AG08396 (cell line): ENCODE measurements around the gene RYR3.
A peak's percentile ranks its signal among the peaks of the same experiment; 100 is the strongest.

Experiments
- DNase-seq: peaks from one replicate; pipeline ENCODE4 v3.0.0; 2012; ENCODE audit warnings: low spot score, mixed read lengths

The RYR3 gene

DNA sequence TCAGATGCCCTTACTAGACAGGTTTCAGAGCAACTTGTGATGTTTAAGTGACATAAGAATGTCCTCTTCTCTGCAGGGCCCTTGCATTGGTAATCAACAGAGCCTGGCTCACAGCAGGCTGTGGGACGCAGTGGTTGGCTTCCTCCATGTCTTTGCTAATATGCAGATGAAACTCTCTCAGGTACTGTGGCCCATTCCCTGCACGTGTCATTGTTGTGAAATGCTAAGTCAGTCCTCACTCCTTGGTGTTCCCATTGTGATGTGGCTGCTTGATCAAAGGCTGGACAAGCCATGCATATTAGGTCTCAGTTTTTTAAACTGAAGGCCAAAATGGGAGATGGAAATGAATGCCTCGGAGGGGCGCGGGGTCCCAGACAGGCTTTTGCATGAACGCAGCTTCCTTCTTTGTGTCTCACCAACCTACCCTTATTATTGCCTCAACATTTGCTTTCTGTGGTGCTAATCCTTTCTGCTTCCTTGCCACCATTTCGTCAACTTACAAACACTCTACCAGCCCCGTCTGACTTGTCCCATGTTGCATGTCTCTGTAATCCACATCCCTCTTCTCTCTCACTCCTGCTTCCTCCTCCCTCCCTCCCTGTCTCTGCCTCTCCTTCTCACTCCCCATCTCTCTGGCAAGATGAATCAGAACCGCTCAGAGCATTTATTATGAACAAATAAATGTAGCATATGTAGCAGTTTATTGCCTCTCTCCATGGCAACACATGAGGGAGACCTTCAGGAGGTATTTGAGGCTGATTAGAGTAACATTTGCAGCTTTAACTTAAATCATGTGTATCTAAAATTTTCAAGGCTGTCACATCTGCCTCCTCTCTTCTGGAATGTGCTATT is 524.4 kb downstream of the RYR3 start:
- DNase-seq = no peak

DNA sequence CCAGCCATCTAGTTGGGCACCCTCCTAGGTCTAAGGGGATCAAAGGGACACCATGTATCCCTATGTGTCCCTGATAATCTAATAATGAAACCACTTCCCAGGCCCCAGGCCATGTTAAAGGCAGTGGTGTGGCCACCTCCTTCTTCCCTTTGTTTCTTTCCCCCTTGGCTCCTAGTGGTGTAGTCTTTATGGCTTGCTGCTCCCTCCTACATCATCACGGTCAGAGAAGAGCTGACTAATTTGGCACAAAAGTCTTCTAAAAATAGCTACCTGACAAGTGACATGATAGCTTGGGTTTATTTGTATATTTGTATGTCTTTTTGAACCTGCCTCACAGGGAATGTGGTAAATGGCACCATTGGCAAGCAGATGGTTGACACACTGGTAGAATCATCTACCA is 526.5 kb downstream of the RYR3 start:
- no peak for DNase-seq

DNA sequence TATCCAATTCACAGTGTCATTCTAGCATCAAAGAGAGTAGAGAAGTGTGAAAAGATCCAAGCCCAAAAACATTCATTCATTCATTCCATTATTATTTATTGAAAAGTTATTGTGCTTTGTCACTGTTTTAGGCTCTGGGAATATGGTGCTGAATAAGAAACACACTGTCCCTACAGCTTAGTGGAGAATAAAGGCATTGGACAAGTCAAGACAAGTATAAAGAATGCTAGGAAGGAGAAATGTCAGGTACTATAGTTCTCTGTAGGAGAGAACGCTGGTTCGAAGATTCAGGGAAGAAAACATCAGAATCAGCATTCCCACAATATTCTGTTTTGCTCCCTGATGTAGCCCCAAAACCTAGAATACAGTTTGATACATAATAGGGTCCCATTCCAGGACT is 528.8 kb downstream of the RYR3 start:
- DNase-seq = no peak

DNA sequence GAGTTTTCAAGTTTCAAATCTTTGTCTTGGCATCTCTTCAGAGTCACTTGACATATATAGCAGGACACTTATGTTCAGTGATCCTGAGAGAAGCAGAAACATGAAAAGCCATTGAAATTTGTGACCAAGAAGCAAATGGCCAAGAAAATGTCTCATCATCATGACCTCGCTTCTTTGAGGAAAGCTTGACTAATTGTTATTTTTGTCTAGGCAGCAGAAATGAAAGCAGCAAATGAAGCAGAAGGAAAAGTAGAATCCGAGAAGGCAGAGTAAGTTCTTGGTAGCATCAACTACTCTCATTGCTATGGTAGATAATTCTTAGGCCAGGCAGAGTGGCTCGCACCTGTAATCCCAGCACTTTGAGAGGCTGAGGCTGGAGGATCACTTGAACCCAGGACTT is 529.8 kb downstream of the RYR3 start:
- DNase-seq = no peak

DNA sequence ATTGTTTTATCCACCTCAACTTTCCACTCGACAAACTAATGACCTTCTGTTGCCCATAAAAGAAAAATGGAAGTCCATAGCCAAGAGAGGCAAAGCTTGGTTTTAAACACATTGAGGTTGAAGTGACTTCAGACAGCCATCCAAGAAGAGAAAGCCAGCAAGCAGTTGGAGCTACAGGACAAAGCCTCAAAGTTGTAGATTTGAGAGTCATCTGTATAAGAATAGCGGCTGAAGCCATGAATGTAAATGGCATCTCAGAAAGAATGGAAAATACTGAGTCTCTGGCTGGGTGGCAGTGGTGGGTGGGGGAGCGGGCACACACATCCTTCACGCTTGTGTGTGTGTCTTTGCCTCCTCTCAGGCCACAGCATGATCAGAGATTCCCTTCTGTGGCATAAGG is 533.4 kb downstream of the RYR3 start:
- no peak for DNase-seq

DNA sequence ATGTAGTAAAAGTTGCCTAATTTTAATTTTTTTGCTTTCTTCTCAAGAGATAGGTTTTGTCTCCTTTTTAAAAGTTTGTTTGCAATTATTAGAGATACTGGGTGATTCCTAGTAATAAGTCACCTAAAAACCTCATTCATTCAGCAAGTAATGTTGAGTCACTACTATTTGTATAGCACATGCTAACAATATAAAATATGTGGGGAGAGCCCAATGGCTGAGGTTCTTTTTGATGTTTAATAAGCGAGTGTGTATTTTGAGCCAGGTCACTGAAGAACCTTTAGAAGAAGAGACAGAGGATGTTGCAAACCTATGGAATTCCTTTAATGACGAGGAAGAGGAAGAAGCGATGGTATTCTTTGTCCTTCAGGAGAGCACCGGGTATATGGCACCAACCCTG is 533.8 kb downstream of the RYR3 start:
- DNase-seq = no peak

DNA sequence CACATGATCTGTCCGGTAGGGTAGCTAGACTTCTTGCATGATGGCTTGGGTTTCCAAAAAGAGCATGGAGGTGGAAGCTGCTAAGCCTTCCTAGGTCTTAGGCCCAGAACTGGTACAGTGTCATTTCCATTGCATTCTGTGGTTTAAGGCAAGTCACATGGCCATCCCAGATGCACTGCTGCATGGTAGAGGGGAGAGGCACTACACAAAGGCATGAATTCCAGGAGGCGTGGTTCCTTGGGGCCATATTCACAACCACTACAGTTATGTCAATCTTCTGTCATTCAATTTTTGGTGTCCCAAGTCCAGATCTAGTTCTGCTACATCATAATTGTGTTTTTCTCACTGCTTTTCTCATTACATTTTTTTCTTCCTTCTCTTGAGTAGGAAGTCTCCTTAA is 535.4 kb downstream of the RYR3 start:
- no peak for DNase-seq

DNA sequence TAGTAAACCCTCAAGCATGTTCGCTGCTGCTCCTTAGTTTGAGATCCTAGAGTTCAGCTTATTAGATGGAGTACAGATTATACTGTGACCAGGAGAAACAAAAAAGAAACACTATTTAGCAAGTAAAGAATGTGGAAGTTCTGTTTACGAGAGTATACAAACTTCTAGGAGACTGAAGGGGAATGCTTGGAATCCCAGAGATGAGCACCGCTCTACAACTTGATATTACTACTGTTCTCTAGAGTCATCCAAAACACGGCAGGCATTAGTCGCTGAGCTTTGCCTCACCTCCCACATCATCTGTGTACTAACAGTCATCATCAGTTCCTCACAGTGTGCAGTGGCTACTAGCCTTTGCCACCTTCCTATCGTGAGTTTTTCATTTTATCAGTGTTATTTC is 536.1 kb downstream of the RYR3 start:
- no peak for DNase-seq

DNA sequence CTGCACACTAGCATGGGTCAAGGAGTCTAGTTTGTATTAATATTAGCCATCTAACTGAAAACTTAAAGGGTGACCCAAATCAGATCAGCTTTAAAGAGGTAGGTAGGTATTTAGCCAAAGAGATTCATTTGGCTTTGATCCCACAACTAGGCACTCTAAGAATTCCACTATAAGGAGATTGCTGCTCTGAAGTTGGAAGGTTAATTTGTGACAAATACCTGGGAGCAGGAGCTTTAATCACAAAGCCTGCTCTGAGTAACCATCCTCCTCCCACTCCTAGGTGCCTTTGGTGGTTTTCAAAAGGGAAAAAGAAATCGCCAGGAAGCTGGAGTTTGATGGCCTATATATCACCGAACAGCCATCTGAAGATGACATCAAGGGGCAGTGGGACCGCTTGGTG is 537.2 kb downstream of the RYR3 start:
- DNase-seq = no peak

DNA sequence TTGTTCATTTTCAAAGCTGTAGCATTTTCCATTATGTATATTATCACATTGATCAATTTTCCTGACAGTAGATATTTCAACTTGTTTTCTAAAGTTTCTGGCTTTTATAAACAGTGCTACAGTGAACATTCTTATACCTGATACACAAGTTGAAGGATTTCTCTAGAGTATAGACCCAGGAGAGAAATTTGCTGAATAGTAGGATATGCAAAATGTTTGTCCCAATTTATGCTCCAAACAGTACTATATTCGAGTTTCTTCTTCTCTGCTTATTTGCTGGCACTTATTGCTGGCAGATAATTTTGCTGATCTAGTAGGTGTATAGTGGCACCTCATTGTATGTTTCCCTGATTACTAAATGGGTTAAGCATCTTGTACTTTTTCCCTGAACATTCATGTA is 540.3 kb downstream of the RYR3 start:
- no peak for DNase-seq

DNA sequence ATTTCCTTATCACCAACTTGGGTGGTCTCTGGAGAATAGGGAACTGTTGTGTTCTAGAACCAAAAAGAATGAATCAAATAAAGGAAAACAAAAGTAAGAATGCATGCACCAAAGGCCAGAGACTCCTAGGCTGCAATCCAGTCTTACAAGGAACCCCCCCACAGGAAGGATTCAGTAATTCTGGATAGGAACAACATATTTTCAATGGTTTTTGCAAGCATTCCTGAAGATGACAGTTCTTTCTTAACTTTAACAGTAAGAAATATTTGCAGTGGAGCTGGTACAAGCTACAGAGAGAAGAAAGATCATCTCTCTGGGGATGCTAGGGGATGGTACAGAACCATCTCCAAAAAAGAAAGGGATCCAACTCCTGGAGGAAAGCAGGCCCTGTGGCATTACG is 541.3 kb downstream of the RYR3 start:
- no peak for DNase-seq

DNA sequence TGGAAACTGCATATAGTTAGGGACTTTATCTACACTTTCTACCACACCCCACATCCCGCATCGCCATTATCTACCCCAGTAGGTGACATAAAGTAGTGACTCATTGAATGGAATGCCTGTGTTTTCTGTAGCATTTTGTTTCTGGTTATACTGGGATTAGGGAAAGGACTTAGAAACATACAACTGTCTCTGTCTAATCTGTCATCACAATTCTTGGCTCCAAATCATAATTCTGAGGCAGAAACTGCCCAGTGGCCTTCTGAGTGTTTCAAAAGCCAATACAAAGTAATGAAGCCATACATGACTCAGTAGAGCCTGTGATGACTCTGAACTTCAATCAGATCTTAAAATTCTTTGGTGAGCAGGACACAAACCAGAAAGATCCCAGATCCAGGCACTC is 541.8 kb downstream of the RYR3 start:
- DNase-seq = peak; percentile 62

DNA sequence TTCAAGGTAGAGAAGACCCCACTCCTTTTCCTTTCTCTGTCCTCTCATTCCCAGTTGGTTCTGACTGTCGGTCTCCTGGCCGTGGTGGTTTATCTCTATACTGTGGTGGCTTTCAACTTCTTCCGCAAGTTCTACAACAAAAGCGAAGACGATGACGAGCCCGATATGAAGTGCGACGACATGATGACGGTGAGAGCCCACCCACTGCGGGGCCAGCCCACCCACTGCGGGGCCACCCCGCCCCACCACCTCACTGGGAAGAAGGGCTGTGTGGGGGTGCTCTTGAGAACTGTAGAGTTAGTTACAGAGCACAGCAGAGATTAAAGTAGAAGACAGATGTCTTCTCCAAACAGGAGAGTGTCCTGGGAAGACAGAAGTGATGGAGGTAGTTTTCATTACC is 547.0 kb downstream of the RYR3 start:
- no peak for DNase-seq

DNA sequence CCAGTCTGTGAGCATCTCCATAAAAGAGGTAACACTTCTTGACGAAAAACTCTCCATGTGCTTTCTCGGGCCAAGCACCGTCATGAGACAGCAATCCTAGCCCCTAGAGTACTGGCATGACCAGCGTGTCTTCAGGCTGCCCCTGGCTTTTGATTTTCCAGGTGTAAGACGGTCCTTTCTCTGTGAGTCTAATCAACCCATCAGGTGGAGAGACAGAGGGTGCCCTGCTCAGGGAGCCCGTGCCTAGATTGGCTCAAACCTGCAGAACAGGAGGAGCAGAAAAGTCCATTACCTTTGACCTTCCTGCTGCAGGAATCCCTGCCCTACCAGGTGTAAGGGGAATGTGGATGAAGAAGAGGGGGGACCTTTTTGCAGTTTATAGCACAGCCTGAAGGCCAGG is 548.1 kb downstream of the RYR3 start:
- no peak for DNase-seq

DNA sequence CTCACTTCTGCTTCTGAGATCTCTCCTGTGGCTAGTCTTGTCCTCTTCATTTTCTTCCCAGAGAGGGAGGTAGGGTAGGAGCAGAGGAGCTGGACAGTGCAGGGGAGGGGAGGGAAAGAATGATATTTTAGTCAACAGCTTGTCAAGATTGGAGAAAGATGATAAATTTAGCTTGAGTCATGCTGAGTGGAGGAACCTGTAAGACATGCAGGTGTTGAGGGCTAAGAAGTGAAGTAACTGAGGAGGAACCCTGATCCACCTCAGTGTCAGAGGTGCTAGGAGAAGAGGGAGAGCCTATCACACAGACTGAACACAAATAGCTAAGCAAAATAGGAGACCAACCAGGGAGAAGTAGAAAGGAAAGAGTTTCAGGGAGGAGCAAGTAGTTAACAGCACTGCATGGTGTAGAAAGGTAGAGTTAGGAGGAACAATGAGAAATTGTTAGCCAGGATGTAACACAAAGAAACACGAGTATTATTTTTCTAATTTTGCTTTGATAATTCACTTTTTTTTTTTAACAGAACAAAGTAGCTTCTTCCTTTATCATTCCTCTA is 549.3 kb downstream of the RYR3 start:
- no peak for DNase-seq

DNA sequence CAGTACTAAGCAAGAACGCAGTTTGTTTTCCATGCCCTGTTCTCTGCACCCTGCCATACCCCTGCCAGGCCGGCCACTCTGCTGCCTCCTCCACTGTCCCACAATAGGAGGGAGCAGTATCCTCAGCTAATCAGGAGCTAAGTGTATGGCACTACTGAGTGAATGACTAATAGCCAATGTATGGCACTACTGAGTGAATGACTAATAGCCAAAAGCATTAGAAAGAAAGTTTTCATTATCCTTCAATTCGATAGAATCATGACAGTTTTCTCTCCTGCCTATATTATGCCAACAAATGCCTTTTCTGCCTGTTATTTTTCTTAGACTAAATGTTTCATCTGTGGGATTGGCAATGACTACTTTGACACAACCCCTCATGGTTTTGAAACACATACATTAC is 550.0 kb downstream of the RYR3 start:
- DNase-seq = peak; percentile 32

DNA sequence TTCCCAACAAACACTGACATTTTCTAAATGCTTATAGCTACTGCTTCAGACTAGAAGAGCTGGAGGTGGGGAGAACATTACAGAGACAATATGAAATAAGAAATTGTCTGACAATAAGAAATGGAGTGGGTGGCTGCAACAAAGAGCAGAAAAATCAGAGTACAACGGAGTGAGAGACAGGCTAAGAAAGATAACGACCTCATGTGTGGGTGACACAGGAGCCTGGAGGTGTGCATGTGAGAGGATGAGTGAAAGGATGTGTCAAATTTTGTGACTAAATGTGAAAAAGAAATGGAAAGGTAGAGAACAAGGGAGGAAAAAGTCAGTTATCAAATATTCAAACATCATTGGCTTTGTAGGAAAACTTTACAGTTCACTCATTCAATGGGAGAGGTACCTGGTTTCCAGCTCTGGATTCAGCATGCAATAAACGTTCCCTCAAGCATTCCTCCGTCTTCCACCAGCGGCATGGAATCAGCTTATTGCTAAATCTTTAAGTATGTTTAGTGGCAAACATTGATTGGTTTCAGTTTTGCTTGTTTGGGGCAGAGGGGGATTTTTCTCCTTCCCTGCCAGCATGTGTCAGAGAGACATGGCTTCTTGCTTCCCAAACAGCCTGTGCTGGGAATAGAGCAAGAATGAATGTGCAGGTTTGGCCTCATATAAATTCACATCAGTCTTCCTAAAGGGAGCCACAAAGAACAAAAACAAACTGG is 553.8 kb downstream of the RYR3 start:
- no peak for DNase-seq

DNA sequence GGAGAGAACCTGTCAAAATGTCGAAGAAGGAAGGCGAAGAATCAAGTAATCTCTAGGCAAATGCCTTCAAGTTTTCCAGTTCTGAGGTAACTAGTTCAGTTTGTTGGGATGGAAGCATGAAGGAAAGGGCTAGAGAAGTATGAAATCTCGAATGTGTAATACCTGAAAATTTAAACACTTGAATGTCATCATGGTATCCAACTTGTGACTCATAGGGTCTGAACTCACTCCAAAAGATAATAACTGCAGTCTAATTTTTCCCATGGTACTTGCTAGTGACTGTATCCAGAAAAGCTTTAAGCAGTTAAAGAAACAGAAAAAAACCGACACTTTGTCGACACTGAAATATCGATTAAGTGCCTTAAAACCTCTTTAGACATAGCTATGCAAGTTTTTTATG is 554.6 kb downstream of the RYR3 start:
- DNase-seq = peak; percentile 25

DNA sequence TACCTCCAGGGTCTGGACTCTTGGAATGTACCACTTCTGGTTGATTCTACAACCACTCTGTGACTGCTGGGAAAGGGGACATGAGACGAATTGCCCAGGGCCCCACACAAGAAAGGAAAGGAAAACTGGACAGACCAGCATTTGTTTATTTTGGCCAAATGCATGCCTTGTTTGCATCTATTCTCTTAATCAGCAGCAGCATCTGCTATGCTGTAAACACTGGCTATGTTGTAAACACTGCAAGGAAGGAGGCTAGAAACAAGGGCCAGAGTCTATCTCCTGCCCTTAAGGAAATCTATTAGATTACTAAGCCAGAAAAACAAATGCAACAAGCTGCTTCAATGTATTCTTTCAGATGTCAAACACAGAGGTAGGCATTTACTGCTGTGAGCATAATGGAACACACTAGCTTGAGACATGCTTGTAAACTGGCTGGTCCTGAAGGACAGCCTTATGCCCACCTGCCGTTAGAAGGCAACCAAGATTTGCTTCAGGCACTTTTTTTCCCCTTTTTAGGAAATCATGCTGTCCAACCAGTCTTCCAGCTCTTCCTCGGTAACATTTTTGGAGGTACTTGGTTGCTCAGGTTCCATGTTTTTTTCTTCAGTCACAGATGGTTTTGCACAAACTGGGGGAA is 555.5 kb downstream of the RYR3 start:
- no peak for DNase-seq

DNA sequence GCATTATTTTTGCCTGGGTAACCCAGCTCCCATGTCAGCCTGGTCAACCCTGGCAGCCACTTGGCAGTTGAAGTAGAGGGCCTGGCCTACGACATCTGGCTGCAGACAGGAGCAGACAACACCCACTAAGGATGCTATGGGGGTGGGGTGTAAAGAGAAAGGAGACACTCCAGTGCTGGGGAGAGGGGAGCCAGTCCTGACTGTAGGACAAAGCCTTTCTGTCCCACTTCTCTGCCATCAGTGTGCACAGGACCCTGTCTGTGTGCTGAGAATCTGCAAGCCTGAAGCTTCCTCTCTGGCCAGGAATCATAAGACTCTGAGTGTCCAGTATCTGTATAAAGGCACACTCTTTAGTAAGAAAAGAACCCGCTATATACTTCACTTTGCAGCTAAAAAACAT is 561.2 kb downstream of the RYR3 start:
- no peak for DNase-seq

DNA sequence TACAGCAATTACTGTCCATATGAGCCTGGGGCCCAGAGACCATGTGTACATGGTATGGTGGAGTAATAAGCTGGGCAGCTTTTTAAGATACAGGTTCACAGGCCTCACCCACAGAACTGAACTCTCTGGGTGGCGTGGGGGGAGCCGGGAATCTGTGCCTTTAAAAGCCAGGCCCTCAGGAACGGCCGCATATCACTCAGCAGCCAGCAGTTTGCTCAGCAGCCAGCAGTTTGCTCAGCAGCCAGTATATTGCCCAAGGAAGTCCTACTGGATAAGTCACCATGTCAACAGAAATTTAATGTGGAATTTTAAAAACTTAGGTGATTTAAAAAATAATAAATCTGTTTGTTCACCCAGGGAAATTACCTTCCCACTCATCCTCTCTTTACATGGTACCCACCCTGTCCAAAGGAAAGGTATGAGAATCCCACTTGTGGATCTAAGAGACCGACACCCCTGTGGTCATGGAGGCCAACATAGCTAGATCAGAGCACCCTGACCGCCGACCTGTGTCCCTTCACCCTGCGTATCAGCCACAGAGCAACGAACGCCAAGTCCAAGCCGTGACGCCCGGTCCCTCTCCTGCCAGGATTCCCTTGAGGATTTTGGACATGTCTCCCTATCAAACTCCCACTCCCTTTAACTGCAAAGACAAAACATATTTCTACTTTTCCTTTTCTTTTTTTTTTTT is 561.8 kb downstream of the RYR3 start:
- no peak for DNase-seq

DNA sequence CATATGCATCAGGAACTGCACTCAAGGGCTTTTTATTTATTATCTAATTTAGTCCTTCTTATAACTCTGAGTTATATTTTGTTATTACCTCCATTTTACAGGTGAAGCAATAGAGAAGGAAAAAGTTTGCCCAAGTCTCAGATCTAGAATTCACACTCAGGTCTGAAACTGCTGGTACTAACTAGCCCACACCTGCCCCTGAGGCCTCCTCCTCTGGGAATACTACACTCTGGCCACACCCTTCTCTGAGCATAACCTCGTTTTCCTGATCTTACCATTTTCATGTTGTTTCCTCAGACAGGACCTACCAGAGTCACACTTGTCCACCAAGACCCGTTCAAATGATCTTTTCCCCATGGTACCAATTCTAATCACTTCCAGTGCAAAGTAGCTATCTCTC is 563.4 kb downstream of the RYR3 start:
- no peak for DNase-seq
